Skeletal muscle satellite cell (primary cell): Measurements from ENCODE around the gene SRMS. TPM values are rescaled to one million over a fixed set of nuclear protein-coding genes. Genes with fewer than 3 reads are reported as not detected.

Source experiments
- H3K27me3 ChIP-seq: 2 replicates; pipeline ENCODE4 v1.7.0; 2013; ENCODE audit warnings: low read length; ENCODE audit not compliant: control insufficient read depth, insufficient read depth
- H3K36me3 ChIP-seq: 2 replicates; pipeline ENCODE4 v1.7.0; 2013; ENCODE audit warnings: mild to moderate bottlenecking, control low read depth, low read length; ENCODE audit not compliant: insufficient read depth
- H3K4me1 ChIP-seq: 2 replicates; pipeline ENCODE4 v1.7.0; 2013; ENCODE audit warnings: low read length; ENCODE audit not compliant: control insufficient read depth, insufficient read depth
- H3K4me2 ChIP-seq: 2 replicates; pipeline ENCODE4 v1.7.0; 2013; ENCODE audit warnings: mild to moderate bottlenecking, low read length
- H3K4me3 ChIP-seq: 2 replicates; pipeline ENCODE4 v1.7.0; 2013; ENCODE audit warnings: low read length
- H3K9ac ChIP-seq: 2 replicates; pipeline ENCODE4 v1.7.0; 2013; ENCODE audit warnings: mild to moderate bottlenecking, low read depth, low read length, moderate library complexity
- H3K9me3 ChIP-seq: replicated peaks from 2 replicates; pipeline ENCODE4 v1.7.0; 2013; ENCODE audit warnings: mild to moderate bottlenecking, control low read depth, low read length
- total RNA-seq: library from RNA; depleted of rRNA; stranded (reverse); fragments of >200 nt; gene quantifications from 2 replicates; pipeline ENCODE4 v1.2.3, GENCODE V29; 2012; rRNA removed

The SRMS gene, protein sequence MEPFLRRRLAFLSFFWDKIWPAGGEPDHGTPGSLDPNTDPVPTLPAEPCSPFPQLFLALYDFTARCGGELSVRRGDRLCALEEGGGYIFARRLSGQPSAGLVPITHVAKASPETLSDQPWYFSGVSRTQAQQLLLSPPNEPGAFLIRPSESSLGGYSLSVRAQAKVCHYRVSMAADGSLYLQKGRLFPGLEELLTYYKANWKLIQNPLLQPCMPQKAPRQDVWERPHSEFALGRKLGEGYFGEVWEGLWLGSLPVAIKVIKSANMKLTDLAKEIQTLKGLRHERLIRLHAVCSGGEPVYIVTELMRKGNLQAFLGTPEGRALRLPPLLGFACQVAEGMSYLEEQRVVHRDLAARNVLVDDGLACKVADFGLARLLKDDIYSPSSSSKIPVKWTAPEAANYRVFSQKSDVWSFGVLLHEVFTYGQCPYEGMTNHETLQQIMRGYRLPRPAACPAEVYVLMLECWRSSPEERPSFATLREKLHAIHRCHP
- not detected in 2 replicates for total RNA-seq

GRCh38 chr20:63547725-63548480 lies at the start of gene SRMS:
Gene SRMS, minus strand, starts transcription at chr20:63547749. Its CDS starts 286 bp downstream, at chr20:63547463.
- H3K9me3 ChIP-seq, result no peaks in the 10 kb centered on the region
- peaks cover 54% of the 10 kb centered on the region for H3K27me3 ChIP-seq
- no peaks in the 10 kb centered on the region for H3K36me3 ChIP-seq
- H3K9ac ChIP-seq, result no peak within 1 kb of the TSS
- H3K4me1 ChIP-seq, result peaks cover 3% of the 10 kb centered on the region
- H3K4me2 ChIP-seq, result no peak within 1 kb of the TSS
- H3K4me3 ChIP-seq, result no peak within 1 kb of the TSS

DNA sequence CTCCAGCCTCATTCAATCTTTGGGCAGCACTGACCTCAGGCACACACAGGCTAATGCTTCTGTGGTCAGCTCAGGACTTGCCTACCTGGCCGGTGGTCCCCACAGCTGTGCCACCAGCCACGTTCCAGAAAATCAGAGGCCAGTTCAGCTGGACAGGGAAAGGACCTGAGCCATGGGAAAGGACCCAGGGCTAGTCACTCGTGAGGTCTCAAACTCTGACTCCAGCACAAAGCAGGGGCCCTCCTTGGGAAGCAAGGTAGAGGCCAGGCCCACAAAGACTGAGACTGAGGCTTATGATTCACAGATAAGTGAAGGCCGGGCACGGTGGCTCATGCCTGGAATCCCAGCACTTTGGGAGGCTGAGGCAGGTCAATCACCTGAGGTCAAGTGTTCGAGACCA lies 48.9 kb upstream of the SRMS start:
- no peak overlapping the region for H3K9ac ChIP-seq
- no peaks in the 10 kb centered on the region for H3K9me3 ChIP-seq
- peaks cover 52% of the 10 kb centered on the region for H3K36me3 ChIP-seq
- no peak overlapping the region for H3K4me3 ChIP-seq
- H3K4me1 ChIP-seq, result peaks cover 15% of the 10 kb centered on the region
- no peak overlapping the region for H3K4me2 ChIP-seq
- H3K27me3 ChIP-seq, result no peaks in the 10 kb centered on the region

DNA sequence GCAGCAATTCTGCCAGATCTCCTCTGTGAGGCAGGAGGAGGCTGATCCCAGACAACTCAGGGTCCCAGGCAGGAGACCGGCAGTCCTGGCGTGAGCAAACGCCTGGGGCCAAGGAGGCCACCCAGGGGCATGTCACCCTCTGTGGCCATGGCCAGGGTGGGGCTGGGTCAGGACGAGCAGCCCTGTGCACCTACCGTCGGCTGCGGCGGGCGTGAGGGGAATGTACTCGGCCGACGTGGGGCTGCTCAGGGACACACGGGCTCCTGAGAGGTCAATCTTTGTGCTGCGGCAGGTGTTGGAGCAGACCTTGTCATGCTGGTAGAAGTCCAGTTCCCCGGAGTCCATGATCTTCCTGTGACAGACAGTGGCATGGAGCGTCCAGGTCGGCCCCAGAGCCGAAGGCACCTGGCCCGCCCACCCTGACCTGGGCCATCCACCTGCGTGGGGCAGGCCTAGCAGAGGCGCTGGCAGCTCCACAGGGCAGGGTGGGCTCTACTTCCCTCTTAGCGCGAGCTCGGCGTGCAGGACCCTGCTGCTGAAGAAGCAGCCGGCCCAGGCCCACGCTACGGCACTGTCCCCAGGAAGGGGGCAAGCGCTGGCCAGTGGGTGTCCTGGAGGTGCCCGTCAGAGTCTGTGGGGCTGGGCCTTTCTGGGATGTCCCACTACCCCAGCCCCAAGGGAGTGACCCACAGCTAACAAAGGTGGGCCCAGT lies 48.0 kb upstream of the SRMS start:
- Histone ChIP-seq H3K9ac (no peak overlapping the region), H3K27me3 (no peaks in the 10 kb centered on the region), H3K4me1 (peaks cover 15% of the 10 kb centered on the region), H3K36me3 (peaks cover 43% of the 10 kb centered on the region), H3K4me2 (no peak overlapping the region), H3K4me3 (no peak overlapping the region), H3K9me3 (no peaks in the 10 kb centered on the region)

DNA sequence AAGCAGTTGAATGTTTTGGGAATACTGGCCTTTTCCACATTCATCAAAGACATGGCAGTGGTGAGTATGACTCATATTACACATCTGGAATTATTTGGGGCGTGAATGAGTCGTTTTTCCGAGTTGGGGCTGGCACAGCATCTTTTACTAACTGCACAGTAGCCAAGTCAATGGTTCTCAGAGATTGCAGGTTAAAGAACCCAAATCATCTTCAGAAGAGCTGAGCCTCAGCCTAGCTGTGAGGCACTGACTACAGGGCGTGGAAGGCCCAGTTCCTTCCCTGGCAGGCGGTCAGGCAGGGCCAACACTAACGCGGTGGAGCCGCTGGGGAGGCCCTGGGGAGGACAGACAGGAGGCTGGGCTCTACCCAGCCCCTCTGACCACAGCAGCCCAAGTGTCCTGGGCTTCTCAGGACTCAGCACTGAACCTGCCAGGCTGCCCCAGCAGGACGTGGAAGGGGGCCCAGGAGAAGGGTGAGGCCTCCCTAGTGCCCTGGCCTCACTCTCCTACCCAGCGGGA lies 46.6 kb upstream of the SRMS start:
- Histone ChIP-seq H3K9me3 (no peaks in the 10 kb centered on the region), H3K36me3 (peaks cover 35% of the 10 kb centered on the region), H3K27me3 (no peaks in the 10 kb centered on the region), H3K9ac (no peak overlapping the region), H3K4me2 (no peak overlapping the region), H3K4me1 (peaks cover 6% of the 10 kb centered on the region), H3K4me3 (no peak overlapping the region)

DNA sequence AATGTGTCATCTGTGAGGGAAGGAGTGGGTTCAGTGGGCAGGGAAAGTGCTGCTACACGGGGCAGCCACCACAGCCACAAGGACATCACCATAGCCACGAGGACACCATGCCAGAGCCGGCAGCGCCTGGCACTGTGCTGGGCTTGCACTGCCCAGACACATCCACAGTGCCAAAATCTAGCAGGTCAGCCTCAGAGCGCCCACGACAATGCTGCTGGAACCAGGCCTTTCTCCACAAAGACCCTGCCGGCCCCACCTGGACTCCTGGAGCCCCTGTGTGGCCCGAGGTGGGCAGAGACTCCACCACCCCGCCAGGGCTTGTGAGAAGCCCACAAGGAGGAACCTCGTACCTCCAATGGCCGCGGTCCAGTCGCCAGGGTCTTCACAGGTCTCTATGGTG lies 45.1 kb upstream of the SRMS start:
- H3K9me3 ChIP-seq, result no peaks in the 10 kb centered on the region
- peaks cover 24% of the 10 kb centered on the region for H3K36me3 ChIP-seq
- H3K4me1 ChIP-seq, result peaks cover 6% of the 10 kb centered on the region
- no peak overlapping the region for H3K9ac ChIP-seq
- no peaks in the 10 kb centered on the region for H3K27me3 ChIP-seq
- H3K4me3 ChIP-seq, result no peak overlapping the region
- no peak overlapping the region for H3K4me2 ChIP-seq

DNA sequence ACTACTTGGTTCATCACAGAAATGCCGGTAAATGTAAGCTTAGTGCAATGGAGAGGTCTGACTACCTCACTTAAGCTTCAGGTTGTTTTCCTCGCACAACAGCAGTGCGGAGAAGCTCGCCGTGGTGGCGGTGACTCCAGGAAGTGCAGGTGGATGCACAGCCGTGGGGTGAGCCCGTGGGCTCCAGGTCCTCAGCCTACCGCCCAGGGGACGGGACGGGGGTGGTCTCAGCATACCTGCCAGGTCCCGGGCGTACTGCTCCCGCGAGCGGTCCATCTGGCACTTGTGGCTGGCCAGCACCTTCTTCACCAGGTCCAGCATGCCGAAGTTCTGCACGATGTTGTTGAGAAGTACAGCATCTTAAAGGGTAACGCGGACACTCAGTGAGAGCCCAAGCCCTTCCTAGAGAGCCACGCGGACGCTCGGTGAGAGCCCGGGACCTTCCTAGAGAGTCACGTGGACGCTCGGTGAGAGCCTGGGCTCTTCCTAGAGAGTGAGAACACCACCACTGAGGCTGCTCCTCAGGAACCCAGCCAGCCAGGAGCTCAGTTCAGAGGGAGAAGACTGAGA lies 44.3 kb upstream of the SRMS start:
- H3K9me3 ChIP-seq, result no peaks in the 10 kb centered on the region
- peaks cover 6% of the 10 kb centered on the region for H3K4me1 ChIP-seq
- no peak overlapping the region for H3K9ac ChIP-seq
- no peak overlapping the region for H3K4me3 ChIP-seq
- H3K27me3 ChIP-seq, result no peaks in the 10 kb centered on the region
- H3K4me2 ChIP-seq, result no peak overlapping the region
- peaks cover 24% of the 10 kb centered on the region for H3K36me3 ChIP-seq

GRCh38 chr20:63591147-63591533 lies 43.6 kb upstream of the SRMS start:
- H3K36me3 ChIP-seq, result peaks cover 19% of the 10 kb centered on the region
- peaks cover 6% of the 10 kb centered on the region for H3K4me1 ChIP-seq
- no peak overlapping the region for H3K4me3 ChIP-seq
- no peak overlapping the region for H3K9ac ChIP-seq
- no peaks in the 10 kb centered on the region for H3K9me3 ChIP-seq
- H3K4me2 ChIP-seq, result no peak overlapping the region
- no peaks in the 10 kb centered on the region for H3K27me3 ChIP-seq

- Histone ChIP-seq H3K9ac (no peak overlapping the region), H3K4me3 (no peak overlapping the region), H3K36me3 (peaks cover 18% of the 10 kb centered on the region), H3K9me3 (no peaks in the 10 kb centered on the region), H3K4me1 (peaks cover 6% of the 10 kb centered on the region), H3K4me2 (no peak overlapping the region), H3K27me3 (no peaks in the 10 kb centered on the region)
These were observed 42.9 kb upstream of the SRMS start for GRCh38 chr20:63590218-63591146.

- Histone ChIP-seq H3K27me3 (no peaks in the 10 kb centered on the region), H3K9me3 (no peaks in the 10 kb centered on the region), H3K4me2 (no peak overlapping the region), H3K4me3 (no peak overlapping the region), H3K4me1 (peaks cover 6% of the 10 kb centered on the region), H3K36me3 (peaks cover 18% of the 10 kb centered on the region), H3K9ac (no peak overlapping the region)
These were observed 42.0 kb upstream of the SRMS start for GRCh38 chr20:63589261-63590217.
